ENCODE results near the gene EP400. TPM values are rescaled to one million over a fixed set of nuclear protein-coding genes. Genes with fewer than 3 reads are reported as not detected.

EP400 gene, protein sequence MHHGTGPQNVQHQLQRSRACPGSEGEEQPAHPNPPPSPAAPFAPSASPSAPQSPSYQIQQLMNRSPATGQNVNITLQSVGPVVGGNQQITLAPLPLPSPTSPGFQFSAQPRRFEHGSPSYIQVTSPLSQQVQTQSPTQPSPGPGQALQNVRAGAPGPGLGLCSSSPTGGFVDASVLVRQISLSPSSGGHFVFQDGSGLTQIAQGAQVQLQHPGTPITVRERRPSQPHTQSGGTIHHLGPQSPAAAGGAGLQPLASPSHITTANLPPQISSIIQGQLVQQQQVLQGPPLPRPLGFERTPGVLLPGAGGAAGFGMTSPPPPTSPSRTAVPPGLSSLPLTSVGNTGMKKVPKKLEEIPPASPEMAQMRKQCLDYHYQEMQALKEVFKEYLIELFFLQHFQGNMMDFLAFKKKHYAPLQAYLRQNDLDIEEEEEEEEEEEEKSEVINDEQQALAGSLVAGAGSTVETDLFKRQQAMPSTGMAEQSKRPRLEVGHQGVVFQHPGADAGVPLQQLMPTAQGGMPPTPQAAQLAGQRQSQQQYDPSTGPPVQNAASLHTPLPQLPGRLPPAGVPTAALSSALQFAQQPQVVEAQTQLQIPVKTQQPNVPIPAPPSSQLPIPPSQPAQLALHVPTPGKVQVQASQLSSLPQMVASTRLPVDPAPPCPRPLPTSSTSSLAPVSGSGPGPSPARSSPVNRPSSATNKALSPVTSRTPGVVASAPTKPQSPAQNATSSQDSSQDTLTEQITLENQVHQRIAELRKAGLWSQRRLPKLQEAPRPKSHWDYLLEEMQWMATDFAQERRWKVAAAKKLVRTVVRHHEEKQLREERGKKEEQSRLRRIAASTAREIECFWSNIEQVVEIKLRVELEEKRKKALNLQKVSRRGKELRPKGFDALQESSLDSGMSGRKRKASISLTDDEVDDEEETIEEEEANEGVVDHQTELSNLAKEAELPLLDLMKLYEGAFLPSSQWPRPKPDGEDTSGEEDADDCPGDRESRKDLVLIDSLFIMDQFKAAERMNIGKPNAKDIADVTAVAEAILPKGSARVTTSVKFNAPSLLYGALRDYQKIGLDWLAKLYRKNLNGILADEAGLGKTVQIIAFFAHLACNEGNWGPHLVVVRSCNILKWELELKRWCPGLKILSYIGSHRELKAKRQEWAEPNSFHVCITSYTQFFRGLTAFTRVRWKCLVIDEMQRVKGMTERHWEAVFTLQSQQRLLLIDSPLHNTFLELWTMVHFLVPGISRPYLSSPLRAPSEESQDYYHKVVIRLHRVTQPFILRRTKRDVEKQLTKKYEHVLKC (N-terminal part only)
- total RNA-seq: 20.9 and 22.3 TPM in 2 replicates

DNA sequence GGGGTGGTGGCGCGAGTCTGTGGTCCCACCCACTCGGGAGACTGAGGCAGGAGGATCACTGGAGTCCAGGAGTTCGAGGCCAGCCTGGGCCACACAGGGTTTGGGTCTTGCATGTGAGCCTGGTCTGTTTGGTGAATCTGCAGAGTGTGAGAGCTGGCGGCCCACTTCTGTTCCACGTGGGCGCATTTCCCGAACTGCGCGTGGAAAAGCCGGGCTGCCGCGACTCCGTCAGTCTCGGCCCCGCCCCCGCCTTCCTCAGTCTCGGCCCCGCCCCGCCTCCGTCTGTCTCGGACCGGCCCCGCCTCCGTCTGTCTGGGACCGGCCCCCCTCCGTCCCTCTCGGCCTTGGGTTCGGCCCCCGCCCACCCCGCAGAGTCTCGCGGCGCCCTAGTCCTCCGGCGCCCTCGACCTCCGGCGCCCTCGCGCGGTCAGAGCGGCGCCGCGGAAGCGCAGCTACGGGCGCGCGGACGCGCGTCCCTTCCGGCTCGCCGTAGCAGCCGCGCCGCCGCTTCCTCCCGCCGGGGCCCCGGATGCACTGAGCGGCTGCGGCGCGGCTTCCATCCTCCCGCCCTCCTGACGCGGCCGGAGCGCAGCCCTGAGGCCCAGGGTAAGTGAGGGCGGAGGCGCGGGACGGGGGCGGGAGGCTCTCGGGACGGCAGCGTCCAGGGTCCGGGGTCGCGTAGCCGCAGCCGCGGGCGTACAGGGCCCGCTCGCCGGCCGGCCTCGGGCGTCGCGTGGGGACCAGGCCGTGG lies at the start of gene EP400:
Gene EP400, plus strand, starts transcription at position 512 of the 751 bp plus-strand sequence. CDS start 10,678 bp downstream, outside the sequence.

DNA sequence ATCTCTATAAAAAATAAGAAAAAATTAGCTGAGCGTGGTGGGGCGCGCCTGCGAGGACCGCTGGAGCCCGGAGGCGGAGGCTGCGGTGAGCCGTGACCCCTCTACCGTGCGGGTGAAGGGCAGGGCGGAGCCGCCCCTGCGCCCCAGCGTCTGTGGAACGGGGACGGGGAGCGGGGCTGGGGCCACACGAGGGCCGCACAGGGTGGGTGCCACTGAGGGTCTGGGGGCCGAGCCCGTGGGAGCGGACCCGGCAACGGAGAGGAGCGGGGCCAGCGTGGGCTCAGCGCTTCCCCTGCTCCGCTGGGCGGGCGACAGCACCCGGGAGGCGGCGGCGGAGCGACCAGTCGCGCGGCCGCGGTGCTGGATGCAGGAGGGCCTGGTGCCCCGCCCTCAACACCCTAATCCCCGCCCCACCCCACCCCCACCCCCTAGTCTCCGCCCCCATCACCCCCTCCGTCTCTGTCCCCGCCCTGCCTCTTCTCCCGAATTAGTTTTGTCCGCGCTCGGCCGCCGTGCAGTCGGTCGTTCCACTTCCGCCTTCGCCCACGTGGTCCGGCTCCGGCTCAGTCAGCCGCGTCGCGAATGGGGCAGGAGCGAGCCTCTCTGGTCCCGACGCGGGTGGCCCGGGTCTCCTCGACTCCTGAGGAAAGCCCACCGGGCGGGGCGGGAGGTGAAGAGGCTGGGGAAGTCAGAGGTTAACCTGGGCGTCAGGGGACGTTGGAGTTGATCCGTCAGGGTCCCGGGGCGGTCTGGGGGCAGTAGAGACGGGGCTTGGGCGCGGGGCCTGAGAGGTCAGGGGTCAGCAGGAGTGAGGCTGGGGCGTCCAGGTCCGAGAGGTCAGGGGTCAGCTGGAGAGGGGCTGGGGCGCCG lies 20.8 kb upstream of the EP400 start, which contains the start of gene PUS1:
Gene PUS1, plus strand, starts transcription at position 566 of the 870 bp plus-strand sequence. CDS start 447 bp downstream, outside the sequence.

Other genes starting within 250 kb of the EP400 start
- gene SFSWAP, start 238.9 kb upstream of the EP400 start, total RNA-seq: 14.5 and 19.4 TPM in 2 replicates
- 3.3 and 3.9 TPM in 2 replicates for gene MMP17, start 121.5 kb upstream of the EP400 start, total RNA-seq
- 12.7 and 23.7 TPM in 2 replicates for gene ULK1, start 55.3 kb upstream of the EP400 start, total RNA-seq
- 15.3 and 26.2 TPM in 2 replicates for gene PUS1, start 20.7 kb upstream of the EP400 start, total RNA-seq
- gene DDX51, start 194.4 kb downstream of the EP400 start, total RNA-seq: 10.1 and 12.5 TPM in 2 replicates
- gene NOC4L, start 194.5 kb downstream of the EP400 start, total RNA-seq: 22.6 and 51.0 TPM in 2 replicates